SKM-1 treated with dmso at 0.1 percent for 144 hours (cell line): ENCODE data around the gene HAPLN3.

Experiments
- DNase-seq: peaks from one replicate; lab custom pipeline; 2025; ENCODE audit not compliant: unreplicated experiment; lab: John Stamatoyannopoulos, UW

Gene HAPLN3

DNA sequence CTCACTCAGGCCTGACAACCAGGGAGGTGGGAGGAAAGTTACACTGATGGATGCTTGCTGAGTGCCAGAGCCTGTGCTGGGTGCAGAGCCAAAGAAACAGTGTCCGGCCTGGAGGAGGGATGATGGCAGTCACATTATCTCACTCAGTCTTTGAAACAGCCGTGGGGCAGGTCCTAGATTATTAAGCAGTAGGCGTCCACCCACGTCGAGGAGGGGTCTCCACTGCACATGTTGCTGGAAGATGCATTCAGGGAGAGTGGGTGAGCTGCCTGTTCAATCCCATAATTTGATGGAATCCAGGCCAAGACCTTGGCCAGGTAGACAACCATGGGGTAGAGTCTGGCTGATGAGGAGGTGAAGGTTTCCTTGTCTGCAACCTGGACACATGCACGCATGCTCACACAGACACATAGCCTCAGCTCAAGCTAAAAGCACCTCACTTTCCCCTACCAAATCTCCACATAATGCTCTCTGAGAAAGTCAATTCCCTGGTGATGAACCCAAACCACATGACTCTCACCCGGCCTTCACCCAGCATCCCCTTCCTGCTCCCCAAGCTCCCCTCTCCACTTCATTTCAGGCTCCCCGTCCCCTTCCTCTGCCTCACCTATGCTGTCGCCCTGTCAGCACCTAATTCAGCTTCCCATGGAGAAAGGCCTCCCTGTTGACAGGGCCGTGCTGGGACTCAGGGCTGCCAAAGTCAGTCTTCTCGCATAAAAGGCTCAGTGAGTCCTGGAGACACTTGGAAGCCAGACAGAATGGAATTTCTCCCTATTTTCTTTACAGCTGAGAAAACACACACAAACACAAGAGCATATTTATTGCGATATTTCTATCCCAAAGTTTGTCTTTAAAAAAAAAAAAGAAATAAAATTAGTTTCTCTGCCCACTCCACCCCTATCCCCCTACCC lies 62.3 kb downstream of the HAPLN3 start:
- no peak for DNase-seq

- no peak for DNase-seq
These were observed 65.3 kb downstream of the HAPLN3 start for GRCh38 chr15:88830016-88830415.

DNA sequence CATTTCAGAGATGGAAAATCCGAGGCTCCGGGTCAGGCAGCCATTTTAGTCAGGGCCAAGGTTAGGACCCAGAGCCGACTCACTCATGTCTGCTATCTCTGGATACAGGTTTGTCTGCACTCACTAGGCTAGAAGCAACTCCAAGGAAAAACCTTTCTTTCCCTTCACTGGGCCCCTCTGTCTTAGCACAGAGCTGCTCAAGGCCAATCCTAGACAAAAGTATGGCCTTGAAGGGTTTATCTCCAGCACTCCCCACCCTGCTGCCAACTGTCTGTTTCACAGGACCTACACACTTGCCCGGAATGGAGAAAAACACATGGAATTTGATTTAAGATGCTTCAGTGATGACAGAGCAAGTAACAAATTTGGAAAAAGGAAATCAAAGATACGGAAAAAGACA lies 66.6 kb downstream of the HAPLN3 start:
- DNase-seq: no peak
